Anterior cingulate cortex (tissue), 58 donors: ENCODE results near the gene FLOT1.
A peak's percentile ranks its signal among the peaks of the same experiment; 100 is the strongest.

ENCODE experiments used
- DNase-seq, 58 donors: peaks; one replicate each; lab custom pipeline; 2025; lab: John Stamatoyannopoulos, UW

Gene FLOT1

DNA sequence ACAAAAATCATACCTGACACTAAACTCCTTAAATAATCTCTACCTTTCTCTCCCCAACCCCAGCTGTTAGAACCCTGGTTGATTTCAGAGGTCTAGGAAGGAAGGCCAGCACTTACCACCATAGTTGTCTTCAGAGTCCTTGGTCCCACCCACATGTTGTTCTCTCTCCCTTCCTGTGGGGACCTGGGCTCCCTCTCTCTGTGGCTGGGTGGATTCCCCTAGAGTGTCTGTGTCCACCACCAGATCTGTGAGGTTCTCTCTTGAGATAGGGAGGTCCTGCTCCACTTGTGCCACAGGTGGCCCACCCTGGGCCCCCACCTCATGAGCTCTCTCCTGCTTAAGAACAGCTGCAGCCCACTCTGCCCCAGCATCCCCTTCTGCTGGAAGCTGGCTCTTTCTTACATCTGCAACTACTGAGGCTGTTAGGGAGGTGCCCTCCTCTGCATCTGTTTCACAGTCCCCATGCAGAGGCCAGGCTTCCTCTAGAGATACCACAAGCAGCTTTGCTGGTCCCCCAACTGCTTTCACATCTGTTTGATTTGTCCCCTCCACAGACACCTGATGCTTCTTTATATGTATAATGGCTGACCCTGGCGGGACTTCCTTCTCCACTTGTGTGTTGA, 30.6 kb downstream of the FLOT1 start:
- no peak for DNase-seq

DNA sequence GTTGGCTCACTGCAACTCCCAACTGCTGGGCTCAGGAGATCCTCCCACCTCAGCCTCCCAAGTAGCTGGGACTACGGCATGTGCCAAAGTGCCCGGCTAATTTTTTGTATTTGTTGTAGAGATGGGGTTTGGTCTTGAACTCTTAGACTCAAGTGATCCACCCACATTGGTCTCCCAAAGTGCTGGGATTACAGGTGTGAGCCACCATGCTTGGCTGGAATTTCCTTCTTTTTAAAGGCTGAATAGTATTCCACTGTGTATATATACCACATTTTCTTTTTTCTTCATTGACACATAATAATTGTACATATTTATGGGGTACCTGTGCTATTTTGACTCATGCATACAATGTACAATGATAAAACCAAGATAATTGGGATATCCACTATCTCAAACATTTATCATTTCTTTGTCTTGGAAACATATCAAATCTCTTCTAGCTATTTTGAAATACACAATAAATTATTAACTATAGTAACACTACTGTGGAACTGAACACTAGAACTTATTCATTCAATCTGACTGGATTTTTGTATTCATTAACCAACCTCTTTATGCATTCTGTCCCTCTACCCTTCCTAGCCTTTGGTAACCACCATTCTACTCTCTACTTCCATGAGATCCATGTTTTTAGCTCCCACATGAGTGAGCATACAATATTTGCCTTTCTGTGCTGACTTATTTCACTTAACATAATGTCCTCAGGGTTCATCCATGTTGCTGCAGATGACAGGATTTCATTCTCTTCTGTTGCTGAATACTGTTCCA, 33.2 kb downstream of the FLOT1 start:
- DNase-seq, result no peak

DNA sequence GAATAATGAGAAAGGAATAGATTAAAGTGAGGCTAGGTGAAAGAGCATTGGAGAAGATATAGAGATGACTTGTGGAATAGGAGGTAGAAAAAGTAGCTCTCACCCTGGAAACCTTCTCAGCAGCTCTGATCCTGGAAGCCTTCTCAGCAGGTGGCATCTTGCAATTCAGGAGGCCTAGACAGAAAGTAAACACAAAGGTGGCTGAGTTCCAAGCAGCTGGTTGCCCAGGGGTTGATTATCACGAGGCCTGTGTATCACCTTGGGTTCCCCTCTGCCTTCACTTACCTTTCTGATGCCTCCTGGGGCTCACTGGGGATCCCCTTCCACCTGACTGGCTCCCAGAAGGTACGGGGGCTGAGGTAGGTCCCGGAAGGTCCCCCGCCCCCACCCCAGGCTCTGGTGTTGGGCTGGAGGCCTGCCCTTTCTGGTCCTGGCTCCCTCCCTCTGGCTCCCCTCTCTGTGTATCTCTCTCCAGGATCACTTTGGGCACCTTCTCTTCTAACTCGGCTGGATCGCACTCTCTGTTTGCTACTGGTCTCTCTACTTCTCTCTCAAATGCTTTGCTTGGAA, 35.1 kb downstream of the FLOT1 start:
- no peak for DNase-seq

DNA sequence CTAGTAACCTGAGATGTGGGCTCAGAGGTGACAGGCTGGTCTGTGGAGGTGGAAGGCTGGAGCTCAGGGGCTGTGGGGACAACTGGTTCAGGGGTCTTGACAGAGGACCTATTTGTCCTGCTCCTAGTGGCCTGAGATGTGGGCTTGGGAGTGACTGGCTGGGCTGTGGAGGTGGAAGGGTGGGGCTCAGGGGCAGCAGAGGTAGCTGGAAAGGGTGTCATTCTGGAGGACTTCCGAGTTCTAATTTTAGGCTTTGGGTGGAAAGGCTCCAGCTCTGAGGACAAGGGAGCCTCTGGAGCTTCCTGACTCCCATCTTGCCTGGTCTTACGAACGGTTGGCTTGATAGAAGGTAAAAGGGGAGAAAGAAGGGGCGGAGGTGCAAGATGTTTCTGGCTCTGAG, 36.9 kb downstream of the FLOT1 start:
- DNase-seq, result no peak

DNA sequence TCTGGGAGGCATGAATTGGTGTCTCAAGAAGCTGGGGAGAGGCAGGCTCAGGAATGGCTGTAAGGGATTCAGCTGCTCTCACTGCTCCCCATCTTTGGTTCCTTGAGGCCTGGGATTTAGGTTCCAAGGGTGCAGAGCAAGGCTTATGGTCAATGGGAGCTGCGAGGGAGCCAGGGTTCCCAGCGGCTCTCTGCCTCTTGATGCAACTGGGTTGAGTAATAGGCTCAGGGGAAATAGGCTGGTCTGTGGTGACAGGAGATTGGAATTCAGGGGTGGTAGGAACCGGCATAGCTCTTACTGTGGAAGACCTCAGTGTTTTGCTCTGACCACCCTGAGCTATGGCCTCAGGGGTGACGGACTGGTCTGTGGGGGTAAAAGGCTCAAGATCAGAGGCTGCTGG, 38.7 kb downstream of the FLOT1 start:
- no peak for DNase-seq

DNA sequence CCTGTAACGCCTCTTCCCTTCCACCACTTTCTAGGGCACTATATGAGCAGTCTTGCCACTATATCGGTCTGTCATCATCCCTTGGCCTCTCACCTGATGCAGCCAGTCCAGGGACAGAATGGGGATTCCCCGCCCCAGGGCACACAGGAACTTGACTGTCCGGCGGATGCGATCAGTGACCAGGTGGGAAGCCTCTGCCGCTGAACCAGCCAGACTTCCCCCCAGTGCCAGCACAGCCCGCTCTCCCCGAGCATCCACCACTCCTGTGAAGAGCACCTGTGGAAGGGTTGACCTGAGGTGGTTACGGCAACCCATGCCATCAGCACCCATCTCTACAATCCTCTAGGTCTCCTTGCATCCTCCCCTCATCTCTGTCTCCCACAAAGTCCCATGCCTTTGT, 39.5 kb downstream of the FLOT1 start:
- no peak for DNase-seq

DNA sequence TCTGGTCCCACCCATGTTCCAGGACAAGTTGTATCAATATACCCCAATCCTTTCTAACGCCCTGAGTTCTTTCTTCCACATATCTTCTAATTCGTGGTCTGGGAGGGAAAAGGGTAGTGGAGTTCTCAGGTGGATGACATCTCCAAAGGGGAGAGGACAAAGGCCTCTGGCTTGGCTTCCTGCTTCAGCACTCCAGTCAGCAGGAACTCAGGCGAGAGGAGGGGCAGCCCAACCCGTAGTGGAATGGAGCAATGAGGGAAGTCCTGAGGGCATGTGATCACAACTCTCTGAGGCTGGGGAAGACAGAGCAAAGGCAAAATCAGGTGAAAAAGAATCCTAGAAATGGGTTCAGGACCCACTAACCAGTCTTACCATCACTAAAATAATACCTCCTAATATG, 42.1 kb downstream of the FLOT1 start:
- no peak for DNase-seq

DNA sequence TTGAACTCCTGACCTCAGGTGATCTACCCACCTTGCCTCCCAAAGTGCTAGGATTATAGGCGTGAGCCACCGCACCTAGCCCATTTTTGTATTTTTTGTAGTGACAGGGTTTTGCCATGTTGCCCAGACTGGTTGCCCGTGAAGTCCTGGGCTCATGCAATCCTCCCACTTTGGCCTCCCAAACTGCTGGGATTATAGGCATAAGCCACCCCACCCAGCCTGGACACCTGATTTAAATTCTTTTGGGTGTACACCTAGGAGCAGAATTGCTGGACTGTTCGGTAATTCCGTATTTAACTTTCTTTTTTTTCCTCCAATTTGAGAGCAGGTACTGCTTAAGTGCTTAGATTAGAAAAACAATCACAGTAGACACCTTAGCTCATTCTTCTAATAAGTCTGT, 46.1 kb downstream of the FLOT1 start:
- no peak for DNase-seq

DNA sequence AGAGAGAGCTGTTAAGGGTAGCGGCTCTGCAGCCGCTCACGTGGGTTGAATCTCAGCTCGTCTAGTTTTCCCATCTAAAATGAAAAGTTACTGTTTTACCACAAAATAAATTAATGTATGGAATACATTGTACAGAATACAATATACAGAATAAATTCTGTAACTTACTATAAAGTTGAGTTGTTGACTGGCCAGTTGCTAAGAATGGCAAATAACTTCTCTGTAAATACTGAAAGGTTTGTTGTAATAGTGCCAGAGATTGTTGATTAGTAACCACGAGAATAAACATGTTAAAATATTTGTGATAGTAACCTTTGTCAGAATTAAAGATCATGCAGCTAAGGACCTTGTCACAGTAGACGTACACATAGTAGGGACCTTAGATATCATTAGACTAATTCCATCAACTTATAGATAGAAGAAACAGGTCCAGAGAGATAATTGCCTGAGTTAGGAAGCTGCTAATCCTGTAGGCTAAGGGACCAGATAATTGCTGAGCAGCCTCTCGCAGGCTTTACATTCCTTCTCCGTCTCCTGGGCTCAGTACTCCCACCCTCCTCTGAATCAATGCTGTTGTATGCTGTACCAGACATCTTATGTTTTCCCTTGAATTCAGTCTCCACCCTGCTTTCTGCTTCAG, 51.2 kb downstream of the FLOT1 start:
- no peak for DNase-seq

DNA sequence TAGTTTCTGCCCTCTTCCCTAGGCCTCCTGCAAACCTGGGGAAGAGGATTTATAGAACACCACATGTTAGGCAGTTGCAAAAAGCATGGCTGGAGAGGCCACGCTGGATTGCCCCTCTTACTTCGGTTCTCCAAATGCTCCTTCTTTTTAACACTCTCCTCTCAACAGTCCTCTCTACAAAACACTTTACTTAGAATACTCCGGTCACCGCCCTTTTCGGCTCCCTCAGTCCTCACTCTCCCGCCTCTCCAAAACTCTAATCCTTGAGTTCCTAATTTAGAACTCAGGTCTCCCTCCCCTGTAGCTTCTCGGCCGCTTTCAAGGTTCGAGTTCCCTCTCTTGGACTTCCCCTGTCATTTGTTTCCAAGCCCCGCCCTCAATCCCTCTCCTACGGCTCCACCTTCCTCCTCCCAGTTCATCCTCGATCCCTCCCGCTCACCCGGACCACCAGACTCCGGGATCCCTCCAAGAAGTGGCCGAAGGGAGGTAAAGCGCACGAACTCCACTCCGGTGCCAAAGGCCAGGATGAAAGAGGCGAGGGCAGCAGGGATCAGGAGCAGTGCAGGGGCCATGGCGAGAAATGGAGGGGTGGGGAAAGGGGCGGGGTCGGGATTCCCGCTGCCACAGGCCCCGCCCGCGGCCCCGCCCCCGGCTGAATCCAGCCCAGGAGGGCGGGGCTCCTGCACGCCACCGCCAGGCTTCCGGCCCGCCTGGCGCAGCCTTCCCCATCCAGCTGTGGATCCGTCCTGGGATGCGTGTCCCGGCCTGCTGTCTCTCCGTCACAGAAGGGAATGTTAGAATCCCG, 51.9 kb downstream of the FLOT1 start, which contains the start of gene NRM:
Gene NRM (minus strand): TSS at position 582 of the 805 bp plus-strand sequence. CDS start 10 bp downstream, at position 572.
- peak in 55 of 58 donors; percentile 16 to 90 (median 73) for DNase-seq

DNA sequence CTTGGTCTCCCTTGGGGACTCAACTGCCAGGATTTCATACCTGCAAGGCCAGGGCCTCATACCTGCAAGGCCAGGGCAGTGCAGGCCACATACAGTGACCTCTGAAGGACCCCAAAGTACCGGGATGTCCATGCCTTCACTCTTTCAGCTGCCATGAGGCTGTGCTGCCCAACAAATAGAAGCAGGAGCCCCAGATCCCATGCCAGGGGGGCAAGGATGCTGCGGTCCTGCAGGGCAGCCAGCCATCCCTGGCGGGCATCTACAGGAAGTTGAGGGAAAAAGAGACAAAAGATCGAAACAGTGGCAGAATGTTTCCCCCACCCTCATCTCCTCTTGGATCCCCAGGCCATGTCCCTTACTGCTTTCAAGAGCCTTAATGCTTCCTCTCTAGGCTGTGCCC, 52.5 kb downstream of the FLOT1 start:
- DNase-seq, result no peak

DNA sequence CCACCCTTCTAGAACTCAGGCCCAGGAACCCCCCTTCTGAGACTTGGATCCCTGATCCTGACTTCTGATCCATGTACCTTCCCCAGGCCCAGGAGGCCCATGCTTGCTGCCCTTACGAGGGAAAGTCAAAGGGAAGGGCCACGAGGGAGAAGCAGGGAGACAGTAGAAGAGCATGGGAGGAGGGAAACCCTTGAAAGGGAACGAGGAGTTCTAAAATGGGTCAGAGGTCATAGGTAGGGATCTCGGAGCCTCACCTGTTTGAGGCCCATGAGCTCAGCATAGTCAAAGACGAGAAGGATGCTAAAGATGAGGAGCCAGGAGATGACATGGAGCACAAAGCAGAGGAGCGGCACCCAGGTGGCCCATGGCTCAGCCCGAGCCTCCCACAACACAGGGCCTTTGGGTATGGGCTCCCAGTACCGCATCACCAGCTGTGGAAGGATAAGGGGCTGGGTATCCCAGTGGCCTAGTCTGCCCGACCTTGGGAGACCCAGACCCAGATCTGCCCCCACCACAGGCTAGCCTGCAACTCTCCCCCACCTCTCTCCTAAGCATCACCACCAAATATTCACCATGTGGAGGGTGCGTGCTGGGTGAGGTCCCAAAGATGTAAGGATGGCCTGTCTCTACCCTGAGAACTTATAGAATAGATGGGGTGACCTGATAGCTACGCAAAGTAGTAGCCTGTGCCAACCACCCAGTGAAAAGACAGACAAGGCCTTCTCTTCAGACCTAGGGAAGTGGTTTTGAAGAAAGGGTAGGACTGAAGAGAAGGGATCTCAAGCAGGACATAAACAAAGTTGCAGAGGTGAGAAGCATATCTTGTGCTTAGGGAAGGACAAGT, 53.2 kb downstream of the FLOT1 start:
- DNase-seq, result no peak

DNA sequence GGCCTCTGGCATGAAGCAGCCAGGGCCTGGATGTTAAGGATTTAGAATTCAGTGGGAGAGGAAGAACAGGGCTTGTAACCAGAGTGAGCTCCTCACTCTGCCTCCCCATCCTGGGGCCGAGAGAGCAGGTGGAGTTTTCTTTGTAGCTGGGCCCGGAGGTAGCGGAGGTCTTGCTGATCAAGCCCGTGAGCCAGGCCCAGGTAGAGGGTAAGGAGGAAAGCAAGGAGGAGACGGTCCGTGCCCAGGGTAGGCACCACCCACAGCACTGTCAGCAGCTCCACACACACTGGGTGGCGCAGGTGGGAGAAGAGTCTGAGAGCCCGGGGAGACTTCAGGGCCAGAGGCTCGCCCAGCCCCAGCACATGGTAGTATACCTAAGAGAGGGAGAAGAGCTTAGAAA, 53.9 kb downstream of the FLOT1 start:
- DNase-seq, result no peak

DNA sequence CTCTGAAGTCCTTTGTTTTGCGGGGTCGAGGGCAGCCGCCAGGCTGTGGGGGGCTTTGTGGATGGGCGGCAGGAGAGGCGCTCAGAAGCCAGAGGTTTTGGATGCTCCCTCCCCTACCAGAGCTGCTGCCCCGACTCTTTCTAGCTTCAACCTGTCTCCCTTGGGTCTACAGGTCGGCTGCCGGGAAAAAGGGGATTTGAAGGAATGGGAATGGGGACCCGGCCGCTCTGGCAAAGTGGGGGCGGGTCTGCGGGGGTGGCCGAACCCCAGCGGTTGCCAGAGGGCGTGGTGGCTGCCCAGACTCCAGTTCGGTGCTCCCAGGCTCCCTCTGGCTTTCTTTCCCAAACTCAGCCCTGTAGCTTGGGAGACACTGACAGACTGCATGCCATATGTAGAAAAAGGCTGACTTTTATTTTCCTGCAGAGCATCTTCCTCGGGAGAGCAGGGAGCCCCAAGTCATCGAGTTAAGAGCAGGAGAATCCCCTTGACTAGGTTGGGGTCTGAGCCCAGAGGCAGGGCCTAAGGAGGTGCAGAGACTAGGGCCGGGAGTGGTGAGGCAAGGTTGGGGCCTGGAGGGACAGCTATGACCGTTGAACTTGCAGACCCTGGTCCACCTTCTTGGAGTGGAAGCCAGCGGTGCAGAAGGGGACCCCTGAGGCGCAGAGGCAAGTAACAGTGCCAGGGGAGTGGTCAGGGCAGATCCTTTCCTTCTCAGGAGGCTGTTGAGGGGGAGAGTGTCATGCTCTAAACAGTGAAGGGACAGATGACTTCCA, 54.6 kb downstream of the FLOT1 start:
- peak in 20 of 58 donors; percentile 1 to 44 (median 23) for DNase-seq

DNA sequence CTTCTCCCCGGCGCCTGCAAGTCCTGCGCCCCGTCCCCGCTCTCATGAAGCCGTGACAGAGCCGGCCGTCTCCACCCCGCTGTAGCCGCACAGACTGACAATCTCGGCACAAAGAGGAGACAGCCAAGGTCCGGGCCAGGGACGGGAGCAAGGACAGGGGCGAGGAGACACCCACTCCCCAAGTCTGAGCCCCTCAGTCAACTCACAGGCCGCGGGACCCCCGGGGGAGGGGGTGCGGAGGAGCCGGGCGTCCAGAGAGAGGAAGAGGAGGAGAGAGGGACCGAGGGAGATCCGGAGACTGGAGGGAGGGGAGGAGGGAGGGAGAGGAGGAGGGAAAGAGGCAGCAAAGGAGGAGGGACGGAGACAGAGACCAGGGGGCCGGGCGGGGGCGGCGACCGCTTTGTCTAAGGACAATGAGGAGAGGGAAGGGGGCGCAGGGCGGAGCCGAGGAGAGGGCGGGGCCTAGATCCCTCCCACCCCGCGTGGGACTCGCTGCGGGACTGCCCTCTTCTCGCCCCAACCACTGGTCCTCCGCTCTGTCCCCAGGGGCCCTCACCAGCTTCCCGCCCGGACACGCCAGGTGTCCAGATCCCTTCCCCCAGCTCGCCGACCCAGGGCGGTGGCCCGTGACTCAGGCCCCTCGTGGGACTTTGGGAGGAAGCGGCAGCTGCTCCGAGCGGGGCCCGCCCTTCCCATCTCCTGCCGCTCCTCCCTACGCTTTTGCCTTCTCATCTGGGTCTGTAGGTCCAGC, 55.4 kb downstream of the FLOT1 start:
- DNase-seq, result peak in 54 of 58 donors; percentile 12 to 78 (median 56)

DNA sequence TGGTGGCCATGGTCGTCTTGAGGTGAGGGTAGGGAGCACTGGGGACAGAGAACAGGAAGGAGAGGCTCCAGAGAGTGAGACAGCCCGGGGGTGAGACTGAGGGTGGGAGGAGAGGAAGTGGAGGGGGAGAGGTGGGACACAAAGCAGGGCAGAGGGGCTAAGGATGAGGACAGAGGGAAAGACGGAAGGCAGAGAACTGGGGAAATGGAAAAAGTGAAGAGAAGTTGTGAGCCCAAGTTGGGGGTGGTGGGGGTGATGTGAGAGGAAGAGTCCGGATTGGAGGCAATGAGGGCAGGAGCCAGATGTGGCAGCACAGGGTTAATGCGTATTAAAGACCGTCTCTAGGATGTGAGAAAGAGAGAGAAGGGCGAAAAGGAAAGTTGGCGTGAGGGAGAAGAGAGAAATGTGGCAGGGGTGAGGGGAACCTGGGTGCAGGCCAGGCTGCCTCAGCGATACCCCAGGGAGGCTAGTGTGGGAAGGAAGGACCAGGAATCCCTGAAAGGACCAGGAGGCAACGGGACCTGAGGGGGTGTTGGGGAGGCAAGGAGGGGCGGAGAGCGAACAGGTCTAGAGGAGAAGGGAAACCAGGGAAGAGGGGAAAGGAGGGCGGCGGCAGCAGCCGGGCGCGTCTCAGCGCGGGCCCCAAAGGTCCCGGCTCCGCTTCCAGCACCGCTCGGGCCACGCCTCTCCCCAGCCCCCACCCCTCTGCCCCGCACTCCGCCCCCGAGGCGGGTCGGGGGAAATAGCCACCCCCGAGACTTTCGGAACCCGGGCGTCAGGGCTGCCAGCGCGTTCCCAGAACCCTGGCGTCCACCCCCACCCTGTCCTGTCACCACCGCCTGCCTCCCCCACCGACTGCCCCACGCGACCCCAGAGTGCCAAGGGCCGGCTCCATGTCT, 56.2 kb downstream of the FLOT1 start, which contains the start of gene PPP1R18:
Gene PPP1R18 (minus strand): TSS at position 637 of the 899 bp plus-strand sequence. CDS start 627 bp downstream, at position 10.
- peak in 43 of 58 donors; percentile 8 to 65 (median 43) for DNase-seq
